HG03521 (cell line): ENCODE measurements around the gene HOXB3.

Experiments used
- ATAC-seq: cut with Tn5 transposase; IDR thresholded peaks from one replicate; pipeline ENCODE4 v1.9.1; 2021; ENCODE audit warnings: mild to moderate bottlenecking, moderate library complexity; ENCODE audit not compliant: unreplicated experiment

HOXB3 gene

DNA sequence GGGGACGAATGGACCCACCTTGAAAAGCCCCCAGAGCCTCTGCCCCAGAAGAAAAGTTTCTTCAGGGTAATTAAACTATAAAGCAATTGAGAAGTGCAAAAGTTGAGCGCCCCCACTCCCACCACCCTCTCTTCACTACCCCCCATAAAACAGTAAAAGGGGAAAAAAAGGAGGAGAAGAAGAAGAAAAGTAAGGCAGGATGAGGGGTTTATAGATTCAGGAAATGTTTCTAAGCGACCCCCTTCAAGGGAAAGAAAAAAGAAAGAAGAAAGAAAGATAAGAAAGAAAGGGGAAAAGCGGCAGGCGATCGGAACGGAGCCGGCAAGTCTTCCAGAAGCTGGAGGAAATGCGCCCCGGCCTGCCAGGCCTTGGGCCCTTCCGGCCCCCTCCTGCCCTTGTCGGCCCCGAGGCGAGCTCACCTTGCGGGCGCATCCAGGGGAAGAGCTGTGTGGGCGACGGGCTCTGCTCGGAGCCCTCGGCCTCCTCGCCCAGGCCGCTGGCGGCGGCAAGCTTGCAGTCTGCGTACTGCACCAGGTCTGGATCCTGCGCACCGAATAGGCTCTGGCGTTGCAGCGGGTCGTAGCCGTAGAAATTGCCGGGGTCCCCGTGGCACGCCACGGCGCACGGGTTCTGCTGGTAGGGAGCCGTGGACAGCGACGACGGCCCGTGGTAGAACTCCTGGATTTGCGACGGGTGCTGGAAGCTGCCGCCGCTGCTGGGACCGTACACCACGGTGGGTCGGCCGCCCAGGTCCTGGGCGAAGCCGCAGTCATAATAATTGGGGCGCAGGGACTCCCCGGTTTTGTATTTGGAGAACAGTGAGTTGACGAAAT lies 24.0 kb upstream of the HOXB3 start:
- ATAC-seq, result no peak

DNA sequence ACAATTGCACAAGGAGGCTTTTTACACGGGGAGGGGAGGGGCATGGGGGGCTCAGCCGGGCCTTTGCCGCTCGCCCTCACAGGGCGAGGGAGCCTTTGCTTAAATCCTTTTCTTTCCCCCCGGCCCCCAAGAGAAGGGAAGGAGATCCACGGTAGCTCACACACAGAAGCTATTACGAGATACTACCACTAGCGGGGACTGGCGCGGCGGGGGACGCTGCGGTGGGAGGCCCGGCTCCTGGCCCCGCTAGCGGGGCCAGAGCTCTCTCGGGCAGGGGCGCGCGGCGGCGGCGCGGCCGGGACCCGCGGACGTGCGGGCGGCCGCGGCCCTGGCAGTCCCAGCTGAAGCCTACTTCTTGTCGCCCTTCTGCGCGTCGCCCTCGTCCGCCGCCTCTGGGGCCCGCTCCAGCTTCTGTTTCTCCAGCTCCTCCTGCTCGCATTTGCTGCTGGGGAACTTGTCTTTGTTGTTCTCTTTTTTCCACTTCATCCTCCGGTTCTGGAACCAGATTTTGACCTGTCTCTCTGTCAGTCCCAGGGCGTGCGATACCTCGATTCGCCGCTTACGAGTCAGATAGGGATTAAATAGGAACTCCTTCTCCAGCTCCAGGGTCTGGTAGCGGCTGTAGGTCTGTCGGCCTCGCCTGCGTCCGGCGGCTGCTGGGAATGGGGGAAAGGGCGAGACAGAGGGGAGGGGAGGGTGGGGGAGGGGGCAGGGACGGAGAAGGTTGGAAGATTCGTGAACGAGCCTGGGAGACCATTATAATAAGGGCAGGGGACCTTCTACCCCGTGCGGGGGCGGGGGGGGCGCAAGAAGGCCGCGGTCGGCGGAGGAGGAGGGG lies 23.0 kb upstream of the HOXB3 start:
- no peak for ATAC-seq

DNA sequence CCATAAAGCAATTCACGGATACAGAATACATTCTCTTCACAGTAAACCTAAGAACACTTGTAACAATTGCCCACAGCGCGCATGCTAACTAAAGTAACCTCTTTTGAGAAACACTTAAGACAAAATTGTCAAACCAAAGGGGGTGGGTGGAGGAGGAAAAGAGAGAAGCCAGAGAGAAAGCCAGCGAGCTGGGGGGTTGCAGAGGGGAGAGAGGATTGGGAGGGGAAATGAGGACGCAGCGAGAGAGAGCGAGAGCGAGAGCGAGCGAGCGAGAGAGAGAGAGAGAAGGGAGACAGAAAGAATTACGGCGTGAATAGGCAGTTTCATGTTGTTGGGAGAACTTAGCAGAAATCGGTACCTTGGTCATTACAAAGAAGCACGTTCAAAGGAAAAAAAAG lies 22.4 kb upstream of the HOXB3 start:
- ATAC-seq, result no peak

DNA sequence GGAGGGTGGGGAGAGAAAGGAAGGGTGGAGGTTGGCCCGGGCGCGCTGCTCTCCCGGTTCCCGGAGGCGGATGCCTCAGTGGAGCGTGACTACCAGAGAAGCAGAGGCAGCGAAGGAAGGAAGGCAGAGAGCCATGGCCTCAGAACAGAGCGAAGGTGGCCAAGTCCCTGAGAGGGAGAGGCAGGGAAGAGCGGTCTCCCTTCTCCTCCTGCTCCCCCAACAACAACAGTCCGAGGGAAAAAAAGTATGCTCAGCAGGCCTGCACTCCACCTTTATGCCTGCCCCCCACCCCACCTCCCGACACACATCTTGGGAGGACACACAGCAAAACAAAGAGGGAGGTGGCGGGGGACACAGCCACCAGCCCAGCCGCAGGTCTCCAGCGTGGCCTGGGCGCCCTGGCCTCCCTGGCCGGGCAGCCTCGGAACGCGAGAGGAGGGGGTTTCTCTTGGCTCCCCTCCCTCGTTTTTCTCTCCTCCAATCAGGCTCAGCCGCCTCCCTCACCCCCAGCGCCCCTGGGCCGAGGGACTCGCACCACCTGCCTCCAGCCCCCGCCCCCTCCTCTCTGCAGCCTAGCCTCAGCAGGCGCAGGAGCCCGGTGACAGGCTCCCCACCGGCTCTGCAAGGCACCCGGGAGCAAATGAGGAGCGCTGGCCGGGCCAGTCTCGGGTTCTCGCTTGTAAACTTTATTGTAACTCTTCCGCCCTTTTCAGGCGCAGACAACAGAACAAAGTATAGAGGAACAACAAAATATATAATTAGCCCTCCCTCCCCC lies 21.8 kb upstream of the HOXB3 start:
- ATAC-seq, result no peak

DNA sequence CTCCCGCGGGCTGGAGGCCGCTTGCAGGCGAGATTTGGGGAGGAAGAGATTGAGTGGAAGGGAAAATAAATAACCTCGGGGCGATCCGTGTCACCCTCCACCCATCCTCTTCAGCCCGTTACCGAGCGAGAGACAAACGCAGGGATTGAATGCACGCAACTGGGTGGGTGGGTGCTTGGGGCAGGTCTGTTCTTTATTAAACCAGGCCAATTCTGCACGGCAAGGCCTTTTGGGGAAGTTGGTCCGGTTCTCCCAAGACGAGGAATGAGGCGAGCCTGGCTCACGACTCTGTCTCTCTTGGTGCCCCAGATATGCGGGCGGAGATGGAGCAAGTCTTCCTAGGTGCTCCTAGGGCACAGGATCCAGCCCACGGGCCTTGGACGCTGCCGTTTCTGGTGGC lies 21.2 kb upstream of the HOXB3 start:
- ATAC-seq, result no peak

DNA sequence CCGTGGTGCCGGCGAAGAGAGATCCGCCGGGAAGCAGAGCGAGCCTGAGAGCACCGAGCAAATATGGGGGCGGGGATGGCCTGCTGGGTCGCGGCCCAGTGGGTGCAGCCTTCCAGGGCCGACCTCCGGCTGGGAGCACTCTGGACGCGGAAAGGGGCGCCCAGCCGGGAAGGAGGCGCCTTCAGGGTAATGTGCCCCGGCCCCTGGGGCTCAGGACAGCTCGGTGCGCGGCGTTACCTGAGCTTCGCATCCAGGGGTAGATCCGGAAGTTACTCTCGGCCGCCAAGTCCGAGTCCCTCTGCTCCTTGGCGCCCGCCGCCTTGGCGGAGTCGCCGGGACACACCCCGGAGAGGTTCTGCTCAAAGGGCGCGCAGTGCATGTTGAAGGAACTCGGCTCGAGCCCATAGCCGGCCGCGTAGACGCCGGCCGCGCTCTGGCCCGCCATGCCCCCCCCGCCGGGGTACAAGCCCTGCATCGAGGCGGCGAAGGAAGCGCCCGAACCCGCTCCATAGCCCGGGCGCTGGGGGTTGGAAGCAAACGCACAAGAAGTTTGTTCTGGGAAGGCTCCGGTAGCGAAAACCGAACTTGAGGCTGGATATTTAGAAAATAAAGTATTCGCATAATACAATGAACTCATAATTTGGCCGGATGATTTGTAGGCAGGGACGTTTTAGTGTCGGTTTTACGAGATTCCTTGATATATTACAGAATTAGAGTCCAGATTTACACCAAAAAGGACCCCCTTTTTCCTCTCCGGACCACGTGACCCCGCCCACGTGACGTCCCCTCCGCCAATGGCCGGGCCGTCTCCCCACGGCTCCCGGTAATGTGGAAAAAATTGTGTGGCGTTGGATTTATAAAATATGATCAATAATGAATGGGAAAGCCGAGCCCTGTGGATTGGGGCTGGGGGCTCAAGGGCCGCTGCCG lies 20.5 kb upstream of the HOXB3 start, which contains the start of gene HOXB7:
HOXB7 (minus strand) TSS at position 736 of the 930 bp plus-strand sequence; CDS start at position 637, 99 bp downstream.
- no peak for ATAC-seq

DNA sequence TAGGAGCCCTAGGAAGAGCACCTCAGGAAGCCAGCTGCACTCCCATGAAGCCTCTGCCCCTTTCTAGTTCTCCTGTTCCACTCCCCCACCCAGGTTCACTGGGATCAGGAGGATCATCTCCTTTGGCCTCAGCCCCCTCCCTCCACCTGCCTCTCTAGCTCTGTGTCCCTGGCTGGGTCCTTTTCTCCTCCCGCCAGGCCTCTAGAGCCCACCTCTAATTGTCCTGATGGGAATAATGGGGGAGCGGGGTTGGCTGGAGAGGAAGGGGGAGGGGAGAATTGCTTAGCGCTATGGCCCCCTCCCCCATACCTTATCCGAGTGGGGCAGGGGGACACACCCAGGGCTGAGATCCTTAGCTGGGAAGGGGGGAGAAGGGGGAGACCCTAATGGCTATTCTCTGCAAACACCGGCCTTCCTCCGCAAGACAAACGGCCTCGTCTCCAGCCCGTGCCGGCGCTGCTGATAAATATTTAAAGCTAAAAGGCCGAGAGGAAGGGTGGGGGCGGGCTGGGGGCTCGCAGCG lies 19.8 kb upstream of the HOXB3 start:
- no peak for ATAC-seq

DNA sequence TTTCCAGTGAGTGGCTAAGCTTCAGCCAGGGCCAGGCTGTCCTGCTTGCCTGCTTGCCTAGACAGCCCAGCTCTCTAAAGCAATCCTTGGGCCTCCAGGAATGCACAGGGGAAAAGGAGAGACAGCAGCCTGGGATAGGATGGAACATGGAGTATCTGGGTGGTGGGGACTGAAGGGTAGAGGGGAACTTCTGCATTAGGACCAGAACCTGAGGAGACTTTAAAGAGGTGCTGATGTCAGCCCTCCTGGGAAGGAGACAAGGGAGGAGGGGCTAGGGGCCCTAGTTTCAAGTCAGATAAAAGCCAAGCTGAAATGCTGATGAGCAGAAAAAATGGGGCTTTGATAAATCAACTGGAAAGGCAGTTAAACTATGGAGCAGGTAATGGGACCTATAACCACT lies 19.0 kb upstream of the HOXB3 start:
- no peak for ATAC-seq

DNA sequence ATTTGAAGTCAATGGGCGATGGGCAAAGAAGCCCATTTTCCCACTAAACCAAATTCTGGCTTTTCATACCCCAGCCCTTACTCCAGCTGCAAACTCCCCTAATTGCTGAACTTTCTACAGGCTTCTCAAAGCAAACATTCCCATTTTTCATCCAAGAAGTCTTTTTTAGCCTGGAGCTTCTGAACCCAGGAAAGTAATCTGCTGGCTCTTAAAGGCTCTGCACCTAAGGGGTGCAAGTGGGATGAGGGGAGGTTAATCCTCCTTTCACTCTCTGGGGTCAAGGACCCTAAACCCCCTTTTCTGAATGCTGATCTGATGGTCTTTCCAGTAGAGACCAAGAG lies 18.4 kb upstream of the HOXB3 start:
- ATAC-seq, result no peak

DNA sequence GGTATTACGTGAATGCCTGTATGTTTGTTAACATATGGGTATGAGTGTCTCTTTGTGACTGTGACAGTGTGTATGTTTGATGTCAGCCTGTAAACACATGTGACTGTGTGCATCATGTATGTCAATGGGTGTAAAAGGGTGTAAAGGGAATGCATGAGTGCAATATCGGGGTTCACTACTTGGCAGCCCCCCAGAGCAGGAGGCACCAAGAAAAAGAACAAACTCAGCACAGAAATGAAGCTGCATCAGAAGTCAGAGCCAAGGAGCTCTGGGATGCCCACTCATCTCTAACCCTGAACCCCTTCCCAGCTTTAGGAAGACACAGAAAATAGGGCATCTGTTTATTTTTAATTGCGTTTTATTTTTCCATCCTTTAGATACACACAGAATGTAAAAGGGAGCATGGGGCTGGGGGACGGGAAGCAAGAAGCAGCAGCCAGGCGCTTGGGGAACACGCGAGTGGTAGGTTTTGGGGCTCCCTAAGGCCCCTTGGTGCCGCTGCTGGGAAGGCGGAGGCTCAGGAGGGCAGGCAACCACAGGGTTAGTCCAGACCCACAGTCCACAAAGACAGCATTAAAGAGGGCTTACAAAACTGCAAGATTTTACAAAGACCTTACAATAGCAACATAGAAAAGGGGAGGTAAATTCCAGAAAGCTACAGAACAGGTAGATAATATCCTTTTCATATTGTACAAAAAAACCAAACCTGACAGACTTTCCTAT lies 17.0 kb upstream of the HOXB3 start:
- ATAC-seq, result no peak

DNA sequence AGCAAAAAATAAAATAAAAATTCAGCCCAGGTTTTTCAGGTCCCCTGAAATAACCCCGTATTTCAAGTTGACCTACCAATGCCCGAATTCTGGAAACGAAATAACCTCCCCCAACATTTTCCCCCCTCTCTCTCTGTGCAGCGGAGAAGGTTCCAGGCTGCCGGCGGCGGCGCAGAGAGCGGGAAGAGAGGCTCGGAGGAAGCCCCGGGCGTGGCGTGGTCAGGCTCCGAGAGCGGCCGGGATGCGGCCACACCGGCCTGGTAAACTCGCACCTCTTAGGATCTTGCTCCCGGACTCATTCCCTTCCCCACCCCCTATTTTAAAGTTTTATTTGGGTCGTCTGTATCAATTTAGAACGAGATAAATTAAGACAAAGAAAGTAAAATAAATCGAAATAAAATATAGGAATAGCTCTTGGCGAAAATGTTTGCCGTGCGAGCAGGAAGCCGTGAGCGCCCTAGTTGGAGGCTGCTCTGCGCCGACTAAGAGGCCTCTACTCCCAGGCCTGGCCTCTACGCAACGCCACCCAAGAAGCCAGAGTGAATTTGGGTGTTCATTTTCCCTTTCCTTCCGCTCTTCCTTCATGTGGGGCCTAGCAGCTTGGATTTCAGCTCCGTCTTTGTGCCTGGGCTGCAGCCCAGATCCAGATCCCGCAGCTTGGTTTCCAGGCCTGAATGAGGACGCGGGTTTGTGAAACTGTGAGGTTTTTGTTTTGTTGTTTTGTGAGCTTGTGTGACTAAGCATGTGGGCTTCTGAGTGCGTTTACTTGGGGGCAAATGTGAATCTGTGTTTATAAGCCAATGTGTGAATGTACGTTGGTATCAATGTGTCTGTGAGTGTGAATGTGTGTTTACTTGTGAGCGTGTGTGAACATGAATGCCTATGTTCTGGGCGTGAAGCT lies 16.2 kb upstream of the HOXB3 start:
- no peak for ATAC-seq

DNA sequence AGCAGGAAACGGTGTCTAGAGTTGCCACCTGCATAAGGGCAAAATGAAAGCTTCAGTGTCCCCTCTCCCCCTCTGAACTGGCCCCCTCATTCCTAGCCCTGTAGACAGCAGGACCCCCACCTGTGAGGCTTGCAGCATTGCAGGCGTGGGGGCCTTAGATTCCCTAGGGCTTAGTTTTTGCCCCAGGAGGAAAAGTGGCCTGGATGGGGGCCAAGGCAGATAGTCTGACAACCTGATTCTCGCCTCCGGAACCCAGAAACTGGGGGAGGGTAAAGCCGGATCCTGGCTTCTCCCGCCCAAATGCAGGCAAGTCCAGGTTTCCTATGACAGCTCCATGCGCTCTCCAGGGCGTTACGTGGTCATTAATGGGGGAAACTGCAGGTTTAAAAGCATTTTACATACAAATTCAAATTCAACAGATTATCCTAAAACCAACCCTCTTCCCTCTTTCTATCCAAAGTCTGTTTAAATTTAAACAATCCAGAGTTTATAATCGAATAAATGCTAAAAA lies 15.4 kb upstream of the HOXB3 start:
- ATAC-seq, result no peak

DNA sequence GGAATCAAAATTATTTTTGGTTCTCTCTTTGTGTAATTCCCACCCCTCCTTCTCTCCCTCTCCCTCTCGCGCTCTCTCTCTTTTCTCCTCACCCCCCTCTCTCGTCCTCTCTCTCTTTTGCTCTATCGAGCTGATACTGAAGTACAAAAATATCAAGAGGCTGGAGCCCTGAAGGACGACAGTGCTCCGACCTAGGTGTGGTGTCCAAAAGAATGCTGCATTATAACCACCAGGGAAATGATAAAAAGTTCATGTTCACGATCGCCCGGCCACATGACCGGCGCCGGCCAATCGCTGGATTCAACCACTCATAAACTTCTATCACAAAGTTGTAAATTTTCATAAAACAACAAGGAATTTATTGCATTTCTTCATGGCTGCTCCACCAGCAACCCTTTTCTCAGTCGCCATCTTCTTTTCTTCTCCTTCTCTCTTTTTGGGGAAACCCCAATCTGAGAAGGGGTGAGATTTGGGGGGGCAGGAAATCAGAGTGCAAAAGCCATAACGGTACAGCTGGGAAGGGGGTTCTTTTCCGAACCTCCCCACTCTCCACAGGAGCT lies 14.8 kb upstream of the HOXB3 start, which contains the start of gene HOXB6:
HOXB6 (minus strand) TSS at position 217 of the 560 bp plus-strand sequence. CDS start 6,836 bp downstream, outside the sequence.
- no peak for ATAC-seq

DNA sequence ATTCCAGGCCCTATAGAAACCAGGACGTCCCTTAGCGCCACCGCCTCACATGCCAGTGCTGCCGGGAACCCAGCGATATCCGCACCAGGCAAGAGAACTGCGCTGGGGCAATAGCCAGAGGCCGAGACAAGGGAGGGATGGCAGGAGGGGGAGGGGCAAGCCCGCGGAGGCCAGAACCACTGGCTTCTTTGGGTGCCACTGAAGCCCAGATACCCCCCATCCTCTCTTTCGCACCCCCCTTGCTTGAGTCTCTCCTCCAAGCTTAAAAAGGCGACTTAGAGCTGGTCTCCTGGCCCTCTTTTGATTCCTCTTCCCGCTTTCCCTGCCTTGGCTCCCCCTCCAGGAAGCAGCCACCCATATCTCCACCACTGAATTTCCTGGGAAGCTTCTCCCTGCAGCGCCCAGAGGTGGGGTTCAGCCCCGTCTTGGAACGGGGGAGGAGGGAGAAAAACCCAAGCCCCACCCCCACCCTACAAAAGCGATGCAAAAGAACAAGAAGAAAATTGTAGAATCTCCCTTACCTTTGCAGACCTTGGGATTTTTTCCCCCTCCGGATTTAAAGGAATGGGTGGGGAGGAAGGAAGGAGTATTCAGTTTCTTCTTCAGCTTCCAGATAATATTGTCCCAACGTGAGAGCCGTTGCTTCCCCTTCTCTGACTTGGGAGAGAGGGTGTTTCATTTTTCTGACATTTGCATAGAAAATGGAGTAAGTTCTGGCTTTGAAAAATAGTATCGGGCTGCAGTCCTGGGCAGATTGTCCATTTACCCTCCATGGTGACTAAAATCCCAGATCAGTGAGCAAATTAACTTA lies 14.1 kb upstream of the HOXB3 start:
- ATAC-seq, result no peak

DNA sequence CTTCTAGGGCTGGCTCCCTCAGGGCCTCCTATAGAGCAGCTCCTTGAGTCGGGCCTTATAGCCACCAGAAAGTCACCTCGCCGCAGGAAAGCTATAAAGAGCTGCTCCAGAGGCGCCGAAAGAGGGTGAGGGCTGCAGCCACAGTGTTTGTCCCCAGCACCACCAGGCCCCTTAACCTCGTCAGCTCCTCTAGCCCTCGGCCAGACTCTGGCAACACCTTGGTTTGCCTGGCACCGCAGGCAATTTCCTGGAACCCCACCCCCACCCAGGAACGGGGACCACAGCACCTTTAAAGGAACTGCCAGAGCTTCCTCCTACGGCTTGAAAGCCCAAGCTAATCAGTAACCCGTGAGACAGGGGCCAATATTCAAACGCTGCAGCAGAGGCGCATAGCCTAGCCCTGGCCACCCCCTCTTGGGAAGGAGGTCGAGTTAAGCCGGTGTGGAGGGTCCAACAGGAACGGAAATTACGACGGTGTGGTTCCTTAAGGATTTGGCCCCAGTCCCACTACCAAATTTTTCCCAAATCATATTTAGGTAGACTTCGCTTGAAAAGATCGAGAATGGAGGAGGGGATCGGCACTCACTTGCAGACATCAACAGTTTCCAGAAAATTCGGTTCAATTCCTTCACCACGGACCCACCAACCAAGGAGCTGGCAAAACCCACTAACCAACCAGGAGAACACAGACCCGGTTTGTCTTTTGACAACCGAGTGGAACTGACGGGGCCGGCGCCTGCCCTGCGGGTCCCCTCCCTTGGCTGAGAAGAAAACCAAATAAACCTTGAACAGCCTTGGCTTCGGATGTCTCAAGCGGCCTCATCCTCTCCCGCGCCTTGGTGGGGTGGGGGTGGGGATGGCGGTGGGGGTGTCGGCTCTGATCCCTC lies 11.7 kb upstream of the HOXB3 start:
- ATAC-seq, result no peak

DNA sequence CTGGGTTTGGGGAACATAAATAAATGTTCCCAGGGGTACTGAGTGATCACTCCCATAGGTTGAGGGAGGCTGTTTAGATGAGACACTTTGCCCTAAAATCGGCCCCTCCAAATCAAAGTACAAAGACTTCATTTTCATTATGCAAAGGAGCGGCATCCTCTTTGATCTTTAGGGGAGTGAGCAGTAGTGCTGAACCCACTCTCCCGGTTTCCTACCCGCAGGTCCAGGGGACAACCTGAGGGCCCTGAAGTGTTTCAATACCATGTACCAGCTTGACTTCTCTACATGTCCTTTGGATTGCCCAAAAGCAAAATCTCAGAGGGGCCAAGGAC lies 11.1 kb upstream of the HOXB3 start:
- no peak for ATAC-seq
